ENCODE results near the gene ADAMTS8.

Gene ADAMTS8

GRCh38 chr11:130428316-130429119 lies at the start of gene ADAMTS8:
TSS of gene ADAMTS8 (minus strand) at chr11:130428609. CDS start at chr11:130428286, 323 bp downstream.
- Histone ChIP-seq H3K4me1 (ENCODE audit: insufficient read depth, insufficient read length) (peaks cover 4% of the 10 kb centered on the region), H3K9me3 (ENCODE audit: insufficient read depth, low read length) (no peaks in the 10 kb centered on the region), H3K36me3 (ENCODE audit: insufficient read depth, insufficient read length, low read length) (no peaks in the 10 kb centered on the region), H3K27me3 (ENCODE audit: insufficient read depth, insufficient read length) (peaks cover 48% of the 10 kb centered on the region), H3K4me3 (ENCODE audit: insufficient read length, low read depth) (peak within 1 kb of the TSS; percentile 32), H3K9ac (ENCODE audit: insufficient read length, low read depth) (peak within 1 kb of the TSS; percentile 61)
- DNase-seq (ENCODE audit: low read depth, low spot score): no peak
- TF ChIP-seq YY1 (IDR thresholded peaks at IDR 0.05; ENCODE audit: insufficient read depth, insufficient read length) (no peak), SUZ12 (IDR thresholded peaks at IDR 0.05; ENCODE audit: extremely low read depth, insufficient read depth, insufficient read length) (no peak), ZNF274 (IDR thresholded peaks at IDR 0.05; ENCODE audit: low read depth, low read length) (no peak)

GRCh38 chr11:130477586-130478203 lies 49.3 kb upstream of the ADAMTS8 start:
- Histone ChIP-seq H3K36me3 (ENCODE audit: insufficient read depth, insufficient read length, low read length) (peaks cover 14% of the 10 kb centered on the region), H3K4me1 (ENCODE audit: insufficient read depth, insufficient read length) (no peaks in the 10 kb centered on the region), H3K4me3 (ENCODE audit: insufficient read length, low read depth) (no peak overlapping the region), H3K9me3 (ENCODE audit: insufficient read depth, low read length) (no peaks in the 10 kb centered on the region), H3K9ac (ENCODE audit: insufficient read length, low read depth) (no peak overlapping the region), H3K27me3 (ENCODE audit: insufficient read depth, insufficient read length) (no peaks in the 10 kb centered on the region)
- TF ChIP-seq YY1 (IDR thresholded peaks at IDR 0.05; ENCODE audit: insufficient read depth, insufficient read length): no peak
- TF ChIP-seq ZNF274 (IDR thresholded peaks at IDR 0.05; ENCODE audit: low read depth, low read length): no peak
- TF ChIP-seq SUZ12 (IDR thresholded peaks at IDR 0.05; ENCODE audit: extremely low read depth, insufficient read depth, insufficient read length): no peak
- no peak for DNase-seq (ENCODE audit: low read depth, low spot score)

GRCh38 chr11:130476922-130477491 lies 48.6 kb upstream of the ADAMTS8 start:
- no peak for DNase-seq (ENCODE audit: low read depth, low spot score)
- no peak for TF ChIP-seq ZNF274 (IDR thresholded peaks at IDR 0.05; ENCODE audit: low read depth, low read length)
- TF ChIP-seq SUZ12 (IDR thresholded peaks at IDR 0.05; ENCODE audit: extremely low read depth, insufficient read depth, insufficient read length): no peak
- TF ChIP-seq YY1 (IDR thresholded peaks at IDR 0.05; ENCODE audit: insufficient read depth, insufficient read length): no peak
- H3K4me1 ChIP-seq (ENCODE audit: insufficient read depth, insufficient read length): no peaks in the 10 kb centered on the region
- H3K36me3 ChIP-seq (ENCODE audit: insufficient read depth, insufficient read length, low read length): peaks cover 16% of the 10 kb centered on the region
- H3K27me3 ChIP-seq (ENCODE audit: insufficient read depth, insufficient read length): no peaks in the 10 kb centered on the region
- no peak overlapping the region for H3K9ac ChIP-seq (ENCODE audit: insufficient read length, low read depth)
- no peaks in the 10 kb centered on the region for H3K9me3 ChIP-seq (ENCODE audit: insufficient read depth, low read length)
- no peak overlapping the region for H3K4me3 ChIP-seq (ENCODE audit: insufficient read length, low read depth)

GRCh38 chr11:130476200-130476921 lies 48.0 kb upstream of the ADAMTS8 start:
- no peak overlapping the region for H3K9ac ChIP-seq (ENCODE audit: insufficient read length, low read depth)
- TF ChIP-seq SUZ12 (IDR thresholded peaks at IDR 0.05; ENCODE audit: extremely low read depth, insufficient read depth, insufficient read length) (no peak), YY1 (IDR thresholded peaks at IDR 0.05; ENCODE audit: insufficient read depth, insufficient read length) (no peak), ZNF274 (IDR thresholded peaks at IDR 0.05; ENCODE audit: low read depth, low read length) (no peak)
- no peak for DNase-seq (ENCODE audit: low read depth, low spot score)
- H3K27me3 ChIP-seq (ENCODE audit: insufficient read depth, insufficient read length): no peaks in the 10 kb centered on the region
- H3K9me3 ChIP-seq (ENCODE audit: insufficient read depth, low read length): no peaks in the 10 kb centered on the region
- H3K4me1 ChIP-seq (ENCODE audit: insufficient read depth, insufficient read length): no peaks in the 10 kb centered on the region
- peaks cover 21% of the 10 kb centered on the region for H3K36me3 ChIP-seq (ENCODE audit: insufficient read depth, insufficient read length, low read length)
- H3K4me3 ChIP-seq (ENCODE audit: insufficient read length, low read depth): no peak overlapping the region

- TF ChIP-seq ZNF274 (IDR thresholded peaks at IDR 0.05; ENCODE audit: low read depth, low read length) (no peak), YY1 (IDR thresholded peaks at IDR 0.05; ENCODE audit: insufficient read depth, insufficient read length) (no peak), SUZ12 (IDR thresholded peaks at IDR 0.05; ENCODE audit: extremely low read depth, insufficient read depth, insufficient read length) (no peak)
- no peaks in the 10 kb centered on the region for H3K9me3 ChIP-seq (ENCODE audit: insufficient read depth, low read length)
- H3K4me3 ChIP-seq (ENCODE audit: insufficient read length, low read depth): no peak overlapping the region
- H3K4me1 ChIP-seq (ENCODE audit: insufficient read depth, insufficient read length): no peaks in the 10 kb centered on the region
- peaks cover 26% of the 10 kb centered on the region for H3K36me3 ChIP-seq (ENCODE audit: insufficient read depth, insufficient read length, low read length)
- DNase-seq (ENCODE audit: low read depth, low spot score): no peak
- no peaks in the 10 kb centered on the region for H3K27me3 ChIP-seq (ENCODE audit: insufficient read depth, insufficient read length)
- no peak overlapping the region for H3K9ac ChIP-seq (ENCODE audit: insufficient read length, low read depth)
These were observed 47.1 kb upstream of the ADAMTS8 start for GRCh38 chr11:130475426-130476053.

- Histone ChIP-seq H3K27me3 (ENCODE audit: insufficient read depth, insufficient read length) (no peaks in the 10 kb centered on the region), H3K36me3 (ENCODE audit: insufficient read depth, insufficient read length, low read length) (peaks cover 26% of the 10 kb centered on the region), H3K9ac (ENCODE audit: insufficient read length, low read depth) (no peak overlapping the region), H3K4me1 (ENCODE audit: insufficient read depth, insufficient read length) (no peaks in the 10 kb centered on the region), H3K9me3 (ENCODE audit: insufficient read depth, low read length) (no peaks in the 10 kb centered on the region), H3K4me3 (ENCODE audit: insufficient read length, low read depth) (no peak overlapping the region)
- DNase-seq (ENCODE audit: low read depth, low spot score): no peak
- TF ChIP-seq YY1 (IDR thresholded peaks at IDR 0.05; ENCODE audit: insufficient read depth, insufficient read length) (no peak), ZNF274 (IDR thresholded peaks at IDR 0.05; ENCODE audit: low read depth, low read length) (no peak), SUZ12 (IDR thresholded peaks at IDR 0.05; ENCODE audit: extremely low read depth, insufficient read depth, insufficient read length) (no peak)
These were observed 46.4 kb upstream of the ADAMTS8 start for GRCh38 chr11:130474637-130475400.
